Gastroesophageal sphincter (tissue), 4 donors: ENCODE results near the gene ADCY2. TPM values are rescaled to one million over a fixed set of nuclear protein-coding genes. Genes with fewer than 3 reads are reported as not detected.

Source experiments
- ATAC-seq: fragments of 150-250 bp; one replicate; pipeline ENCODE4 v1.9.1; 2016; ENCODE audit warnings: mild to moderate bottlenecking, moderate library complexity
- H3K27ac ChIP-seq, 4 donors: fragments of 200-600 bp; sonication (generic) in 3 of 4; 1 replicate in 3 of 4; 2 replicates in 1 of 4; pipeline ENCODE4 v1.5.1; 2016 to 2019
- H3K27me3 ChIP-seq: fragments of 200-600 bp; sonication (generic); one replicate; pipeline ENCODE4 v1.5.1; 2019
- H3K36me3 ChIP-seq, 2 donors: fragments of 200-600 bp; sonication (generic); one replicate each; pipeline ENCODE4 v1.5.1; 2019; ENCODE audit warnings: control low read depth in 1 of 2
- H3K4me1 ChIP-seq, 3 donors: fragments of 200-600 bp; sonication (generic); 1 replicate in 2 of 3; 2 replicates in 1 of 3; pipeline ENCODE4 v1.5.1; 2016 to 2019; ENCODE audit warnings: control low read depth in 2 of 3
- H3K4me3 ChIP-seq, 2 donors: fragments of 200-600 bp; sonication (generic); one replicate each; pipeline ENCODE4 v1.5.1; 2019; ENCODE audit warnings: mild to moderate bottlenecking in 1 of 2, moderate library complexity in 1 of 2
- H3K9me3 ChIP-seq, 3 donors: fragments of 200-600 bp; sonication (generic); one replicate each; pipeline ENCODE4 v1.5.1; 2017 to 2019; ENCODE audit warnings: control low read depth in 2 of 3
- CTCF ChIP-seq, 4 experiments: fragments of 200-600 bp in 2 of 4; fragments of 450-650 bp in 2 of 4; sonication (generic) in 1 of 4; IDR thresholded peaks; one replicate each; pipeline ENCODE4 v1.5.1; 2017 to 2019; ENCODE audit warnings: antibody characterized with exemption in 4 of 4, mild to moderate bottlenecking in 2 of 4, moderate library complexity in 2 of 4
- EP300 ChIP-seq: sonication (generic); formaldehyde crosslinking; IDR thresholded peaks from one replicate; pipeline ENCODE4 v1.6.1; 2017; ENCODE audit warnings: antibody characterized with exemption, mild to moderate bottlenecking
- POLR2A ChIP-seq, 2 donors: fragments of 450-650 bp; IDR thresholded peaks; one replicate each; pipeline ENCODE4 v1.6.1; 2017; ENCODE audit warnings: antibody characterized with exemption in 2 of 2, mild to moderate bottlenecking in 2 of 2, moderate library complexity in 1 of 2
- POLR2AphosphoS5 ChIP-seq: sonication (generic); formaldehyde crosslinking; IDR thresholded peaks from one replicate; pipeline ENCODE4 v1.6.1; 2017; ENCODE audit warnings: antibody characterized with exemption
- WGBS, 2 donors: methylation state at CpG; one replicate each; pipeline ENCODE4 v1.1.5; 2018; ENCODE audit warnings: low coverage in 1 of 2; 5-methylcytosine and 5-hydroxymethylcytosine counted together
- total RNA-seq, 4 donors: library from RNA; depleted of rRNA; stranded (reverse); fragments of >200 nt; gene quantifications; one replicate each; pipeline ENCODE4 v1.1.0, GENCODE V29; 2016

ADCY2 gene
- total RNA-seq, 4 donors from 2014 or later = 5.8 to 15.9 (median 8.9) TPM

GRCh38 chr5:7754997-7755596 lies 359.2 kb downstream of the ADCY2 start:
- no peaks in the 10 kb centered on the region for H3K4me1 ChIP-seq
- 53 to 100% methylated on average over 2 to 7 of the region's 13 CpGs for WGBS, 2 donors
- ATAC-seq = peak; percentile 66
- H3K36me3 ChIP-seq = no peaks in the 10 kb centered on the region
- no peak overlapping the region for H3K4me3 ChIP-seq
- TF ChIP-seq POLR2A (IDR thresholded peaks at IDR 0.05) = no peak
- TF ChIP-seq CTCF (IDR thresholded peaks at IDR 0.05) = peak; percentile 27 to 70 (median 43)
- TF ChIP-seq EP300 = no peak
- no peaks in the 10 kb centered on the region for H3K27me3 ChIP-seq
- no peak overlapping the region for H3K27ac ChIP-seq
- no peaks in the 10 kb centered on the region for H3K9me3 ChIP-seq

- no peak overlapping the region for H3K27ac ChIP-seq
- H3K27me3 ChIP-seq = no peaks in the 10 kb centered on the region
- H3K36me3 ChIP-seq = no peaks in the 10 kb centered on the region
- no peaks in the 10 kb centered on the region for H3K9me3 ChIP-seq
- 87 to 93% methylated on average over 3 to 5 of the region's 5 CpGs for WGBS, 2 donors
- ATAC-seq = no peak
- TF ChIP-seq CTCF (IDR thresholded peaks at IDR 0.05) = no peak
- TF ChIP-seq EP300 = no peak
- no peak for TF ChIP-seq POLR2A (IDR thresholded peaks at IDR 0.05)
- no peak for TF ChIP-seq POLR2AphosphoS5
- no peak overlapping the region for H3K4me3 ChIP-seq
- no peaks in the 10 kb centered on the region for H3K4me1 ChIP-seq
These were observed 360.0 kb downstream of the ADCY2 start for GRCh38 chr5:7755958-7756357.

DNA sequence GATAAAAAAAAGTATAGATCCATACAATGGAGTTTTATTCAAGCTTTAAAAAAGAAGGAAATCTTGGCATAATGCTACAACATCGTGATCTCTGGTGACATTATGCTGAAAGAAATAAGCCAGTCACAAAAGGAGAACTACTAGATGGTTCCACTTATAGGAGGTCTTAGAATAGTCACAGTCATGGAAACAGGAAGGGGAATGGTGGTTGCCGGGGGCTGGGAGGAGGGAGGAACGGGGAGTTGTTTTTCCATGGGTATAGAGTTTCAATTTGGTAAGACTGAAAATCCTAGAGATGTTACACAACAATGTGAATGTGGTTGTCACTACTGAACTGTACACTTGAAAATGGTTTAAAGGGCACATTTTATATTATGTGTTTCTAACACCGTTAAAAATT lies 360.5 kb downstream of the ADCY2 start:
- ATAC-seq = no peak
- no peak for TF ChIP-seq POLR2AphosphoS5
- no peak for TF ChIP-seq EP300
- no peak for TF ChIP-seq CTCF (IDR thresholded peaks at IDR 0.05)
- no peak for TF ChIP-seq POLR2A (IDR thresholded peaks at IDR 0.05)
- 65 to 74% methylated on average over 4 of the region's 4 CpGs for WGBS, 2 donors

GRCh38 chr5:7759257-7759871 lies 363.4 kb downstream of the ADCY2 start:
- 100% methylated on average over 1 of the region's 8 CpGs; no CpG with 5 or more reads in 1 of the 2 donors for WGBS, 2 donors
- Histone ChIP-seq H3K27ac (no peak overlapping the region), H3K4me3 (no peak overlapping the region), H3K9me3 (no peaks in the 10 kb centered on the region), H3K4me1 (no peaks in the 10 kb centered on the region), H3K27me3 (no peaks in the 10 kb centered on the region), H3K36me3 (no peaks in the 10 kb centered on the region)
- no peak for TF ChIP-seq EP300
- TF ChIP-seq POLR2AphosphoS5 = no peak
- TF ChIP-seq POLR2A (IDR thresholded peaks at IDR 0.05) = no peak
- no peak for ATAC-seq

More for the DNA sequence above, 360.5 kb downstream of the ADCY2 start:
- Histone ChIP-seq H3K4me3 (no peak overlapping the region), H3K9me3 (no peaks in the 10 kb centered on the region), H3K27me3 (no peaks in the 10 kb centered on the region), H3K27ac (no peak overlapping the region), H3K36me3 (no peaks in the 10 kb centered on the region), H3K4me1 (no peaks in the 10 kb centered on the region)

GRCh38 chr5:7759951-7760580 lies 364.1 kb downstream of the ADCY2 start:
- H3K9me3 ChIP-seq = no peaks in the 10 kb centered on the region
- ATAC-seq = no peak
- no peak for TF ChIP-seq EP300
- TF ChIP-seq POLR2A (IDR thresholded peaks at IDR 0.05) = no peak
- TF ChIP-seq CTCF (IDR thresholded peaks at IDR 0.05) = no peak
- TF ChIP-seq POLR2AphosphoS5 = no peak
- no peaks in the 10 kb centered on the region for H3K27me3 ChIP-seq
- 79 to 84% methylated on average over 7 to 8 of the region's 8 CpGs for WGBS, 2 donors
- no peak overlapping the region for H3K4me3 ChIP-seq
- H3K27ac ChIP-seq = no peak overlapping the region
- H3K4me1 ChIP-seq = no peaks in the 10 kb centered on the region
- H3K36me3 ChIP-seq = no peaks in the 10 kb centered on the region
